ENCODE data around the gene NBL1.

DNA sequence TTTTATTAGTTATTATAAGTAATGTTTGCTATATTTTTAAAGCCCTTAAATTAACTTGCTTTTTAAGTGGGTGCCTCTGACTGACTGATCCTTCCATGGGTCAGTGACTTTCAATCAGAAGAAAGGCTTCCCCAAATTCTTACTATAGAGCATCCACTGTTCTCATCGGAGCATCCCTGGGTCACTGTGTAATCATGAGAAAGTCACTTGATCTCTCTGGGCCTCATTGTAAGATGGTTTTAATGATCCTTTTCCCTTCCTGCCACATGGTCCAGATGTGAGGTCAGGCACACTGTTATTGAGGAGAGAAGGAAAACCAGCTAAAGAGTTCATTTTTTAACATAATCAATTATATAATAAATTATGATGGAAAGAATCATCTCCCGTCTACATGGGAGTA lies 11.0 kb upstream of the NBL1 start:
- TF ChIP-seq YY1 (IDR thresholded peaks at IDR 0.05; ENCODE audit: insufficient read depth, insufficient read length) (no peak), SUZ12 (IDR thresholded peaks at IDR 0.05; ENCODE audit: extremely low read depth, insufficient read depth, insufficient read length) (no peak), ZNF274 (IDR thresholded peaks at IDR 0.05; ENCODE audit: low read depth, low read length) (no peak)

Measured in NT2/D1 (cell line).